Neural progenitor cell (in vitro differentiated cells): ENCODE data around the gene PROSER3.

ENCODE experiments used
- CTCF ChIP-seq: fragments of 200-600 bp; sonication (generic); IDR thresholded peaks from 2 replicates; pipeline ENCODE4 v1.5.1; 2017; ENCODE audit warnings: antibody characterized with exemption, mild to moderate bottlenecking
- EZH2 ChIP-seq: fragments of 200-600 bp; sonication (generic); IDR thresholded peaks from 2 replicates; pipeline ENCODE4 v1.6.1; 2017; ENCODE audit warnings: antibody characterized with exemption, mild to moderate bottlenecking, moderate library complexity
- EZH2phosphoT487 ChIP-seq: fragments of 200-600 bp; sonication (generic); IDR thresholded peaks from 2 replicates; pipeline ENCODE4 v1.6.1; 2017; ENCODE audit warnings: antibody characterized with exemption

GRCh38 chr19:35730326-35730725 lies 27.6 kb upstream of the PROSER3 start:
- TF ChIP-seq CTCF (no peak), EZH2 (no peak), EZH2phosphoT487 (no peak)
